Measurements from ENCODE around the gene AURKAIP1. TPM values are rescaled to one million over a fixed set of nuclear protein-coding genes. Genes with fewer than 3 reads are reported as not detected.

AURKAIP1 gene
- polyA plus RNA-seq, 1 of the 3 experiments (the other 2 are of a cell fraction) = 214 TPM

- 87% methylated on average over 4 of the region's 10 CpGs for WGBS (ENCODE audit: low lambda C conversion rate)
- POLR2A ChIA-PET = interaction anchor here (1.1 kb wide), 1 partner anchor 67 kb away, joined by 3 read pairs; no protein-coding TSS in a partner anchor
- no peak for TF ChIP-seq RFX5 (IDR thresholded peaks at IDR 0.05; ENCODE audit: low read length)
- TF ChIP-seq, protein P1, sequence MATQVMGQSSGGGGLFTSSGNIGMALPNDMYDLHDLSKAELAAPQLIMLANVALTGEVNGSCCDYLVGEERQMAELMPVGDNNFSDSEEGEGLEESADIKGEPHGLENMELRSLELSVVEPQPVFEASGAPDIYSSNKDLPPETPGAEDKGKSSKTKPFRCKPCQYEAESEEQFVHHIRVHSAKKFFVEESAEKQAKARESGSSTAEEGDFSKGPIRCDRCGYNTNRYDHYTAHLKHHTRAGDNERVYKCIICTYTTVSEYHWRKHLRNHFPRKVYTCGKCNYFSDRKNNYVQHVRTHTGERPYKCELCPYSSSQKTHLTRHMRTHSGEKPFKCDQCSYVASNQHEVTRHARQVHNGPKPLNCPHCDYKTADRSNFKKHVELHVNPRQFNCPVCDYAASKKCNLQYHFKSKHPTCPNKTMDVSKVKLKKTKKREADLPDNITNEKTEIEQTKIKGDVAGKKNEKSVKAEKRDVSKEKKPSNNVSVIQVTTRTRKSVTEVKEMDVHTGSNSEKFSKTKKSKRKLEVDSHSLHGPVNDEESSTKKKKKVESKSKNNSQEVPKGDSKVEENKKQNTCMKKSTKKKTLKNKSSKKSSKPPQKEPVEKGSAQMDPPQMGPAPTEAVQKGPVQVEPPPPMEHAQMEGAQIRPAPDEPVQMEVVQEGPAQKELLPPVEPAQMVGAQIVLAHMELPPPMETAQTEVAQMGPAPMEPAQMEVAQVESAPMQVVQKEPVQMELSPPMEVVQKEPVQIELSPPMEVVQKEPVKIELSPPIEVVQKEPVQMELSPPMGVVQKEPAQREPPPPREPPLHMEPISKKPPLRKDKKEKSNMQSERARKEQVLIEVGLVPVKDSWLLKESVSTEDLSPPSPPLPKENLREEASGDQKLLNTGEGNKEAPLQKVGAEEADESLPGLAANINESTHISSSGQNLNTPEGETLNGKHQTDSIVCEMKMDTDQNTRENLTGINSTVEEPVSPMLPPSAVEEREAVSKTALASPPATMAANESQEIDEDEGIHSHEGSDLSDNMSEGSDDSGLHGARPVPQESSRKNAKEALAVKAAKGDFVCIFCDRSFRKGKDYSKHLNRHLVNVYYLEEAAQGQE (IDR thresholded peaks at IDR 0.05; ENCODE audit: low read depth, low read length) = no peak
- TF ChIP-seq NFIC (IDR thresholded peaks at IDR 0.05; ENCODE audit: borderline replicate concordance) = no peak
- no peak for TF ChIP-seq SIN3A (IDR thresholded peaks at IDR 0.05; ENCODE audit: borderline replicate concordance, low read depth, low read length)
- TF ChIP-seq TAF1 (IDR thresholded peaks at IDR 0.05; ENCODE audit: borderline replicate concordance, low read depth, low read length) = no peak
- no peak for TF ChIP-seq JUND (IDR thresholded peaks at IDR 0.05)
- no peak for TF ChIP-seq TEAD4 (IDR thresholded peaks at IDR 0.05; ENCODE audit: borderline replicate concordance, insufficient read depth)
- TF ChIP-seq MAX (IDR thresholded peaks at IDR 0.05; ENCODE audit: low read depth) = no peak
- no peak for TF ChIP-seq FOXM1 (IDR thresholded peaks at IDR 0.05; ENCODE audit: low read depth)
- TF ChIP-seq USF1 (IDR thresholded peaks at IDR 0.05; ENCODE audit: borderline replicate concordance, low read depth) = no peak
- no peak for TF ChIP-seq TCF12 (IDR thresholded peaks at IDR 0.05)
- TF ChIP-seq RXRA (IDR thresholded peaks at IDR 0.05; ENCODE audit: borderline replicate concordance, low read depth) = no peak
- no peak for TF ChIP-seq CHD2 (IDR thresholded peaks at IDR 0.05; ENCODE audit: low read length, partially characterized antibody)
- no peak for TF ChIP-seq GABPA (IDR thresholded peaks at IDR 0.05; ENCODE audit: low read depth)
- TF ChIP-seq EZH2phosphoT487 (IDR thresholded peaks at IDR 0.05; ENCODE audit: borderline replicate concordance, low read depth) = no peak
- TF ChIP-seq, protein P2, sequence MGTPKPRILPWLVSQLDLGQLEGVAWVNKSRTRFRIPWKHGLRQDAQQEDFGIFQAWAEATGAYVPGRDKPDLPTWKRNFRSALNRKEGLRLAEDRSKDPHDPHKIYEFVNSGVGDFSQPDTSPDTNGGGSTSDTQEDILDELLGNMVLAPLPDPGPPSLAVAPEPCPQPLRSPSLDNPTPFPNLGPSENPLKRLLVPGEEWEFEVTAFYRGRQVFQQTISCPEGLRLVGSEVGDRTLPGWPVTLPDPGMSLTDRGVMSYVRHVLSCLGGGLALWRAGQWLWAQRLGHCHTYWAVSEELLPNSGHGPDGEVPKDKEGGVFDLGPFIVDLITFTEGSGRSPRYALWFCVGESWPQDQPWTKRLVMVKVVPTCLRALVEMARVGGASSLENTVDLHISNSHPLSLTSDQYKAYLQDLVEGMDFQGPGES (IDR thresholded peaks at IDR 0.05; ENCODE audit: low read depth, low read length) = no peak
- TF ChIP-seq, protein P3, sequence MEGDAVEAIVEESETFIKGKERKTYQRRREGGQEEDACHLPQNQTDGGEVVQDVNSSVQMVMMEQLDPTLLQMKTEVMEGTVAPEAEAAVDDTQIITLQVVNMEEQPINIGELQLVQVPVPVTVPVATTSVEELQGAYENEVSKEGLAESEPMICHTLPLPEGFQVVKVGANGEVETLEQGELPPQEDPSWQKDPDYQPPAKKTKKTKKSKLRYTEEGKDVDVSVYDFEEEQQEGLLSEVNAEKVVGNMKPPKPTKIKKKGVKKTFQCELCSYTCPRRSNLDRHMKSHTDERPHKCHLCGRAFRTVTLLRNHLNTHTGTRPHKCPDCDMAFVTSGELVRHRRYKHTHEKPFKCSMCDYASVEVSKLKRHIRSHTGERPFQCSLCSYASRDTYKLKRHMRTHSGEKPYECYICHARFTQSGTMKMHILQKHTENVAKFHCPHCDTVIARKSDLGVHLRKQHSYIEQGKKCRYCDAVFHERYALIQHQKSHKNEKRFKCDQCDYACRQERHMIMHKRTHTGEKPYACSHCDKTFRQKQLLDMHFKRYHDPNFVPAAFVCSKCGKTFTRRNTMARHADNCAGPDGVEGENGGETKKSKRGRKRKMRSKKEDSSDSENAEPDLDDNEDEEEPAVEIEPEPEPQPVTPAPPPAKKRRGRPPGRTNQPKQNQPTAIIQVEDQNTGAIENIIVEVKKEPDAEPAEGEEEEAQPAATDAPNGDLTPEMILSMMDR (IDR thresholded peaks at IDR 0.05) = no peak
- no peak for TF ChIP-seq YY1 (IDR thresholded peaks at IDR 0.05; ENCODE audit: low read depth)
- TF ChIP-seq POLR2AphosphoS5 (IDR thresholded peaks at IDR 0.05; ENCODE audit: low read depth, low read length) = no peak
- TF ChIP-seq FOSL2 (IDR thresholded peaks at IDR 0.05; ENCODE audit: borderline replicate concordance, low read depth) = no peak
- Histone ChIP-seq H3K9me2 (no peaks in the 10 kb centered on the region), H3K36me3 (replicated peaks in 1 of 2; ENCODE audit: control insufficient read depth in 1 of 2, insufficient read depth in 2 of 2, low read length in 1 of 2) (no peaks in the 10 kb centered on the region), H3K27me3 (ENCODE audit: insufficient read depth) (no peaks in the 10 kb centered on the region), H3K4me1 (ENCODE audit: control insufficient read depth in 1 of 2, insufficient read depth in 2 of 2, low read depth in 1 of 2, low read length in 1 of 2) (peaks cover 0 to 22% of the 10 kb centered on the region in 2 experiments; a peak in 1 of 4 replicates), H3K4me3 (ENCODE audit: low read depth in 2 of 2, low read length in 1 of 2) (no peak overlapping the region), H3K27ac (ENCODE audit: low read depth in 2 of 2, low read length in 1 of 2) (no peak overlapping the region), H3K4me2 (peak overlapping the region; percentile 89; the same call in 1 of the 2 replicates), H3K9me3 (no peaks in the 10 kb centered on the region), H3K9ac (no peak overlapping the region), H2AFZ (ENCODE audit: low read depth) (no peak overlapping the region), H4K20me1 (ENCODE audit: insufficient read depth) (peaks cover 45% of the 10 kb centered on the region), H3K79me2 (ENCODE audit: insufficient read depth) (peaks cover 47% of the 10 kb centered on the region), H3F3A (replicated peaks; ENCODE audit: insufficient read depth) (no peaks in the 10 kb centered on the region)
- DNase-seq = no peak
- CTCF ChIA-PET = interaction anchor here (1.0 to 4.8 kb wide), 4 partner anchors 8 to 224 kb away, joined by 3 to 34 read pairs (median 7); no protein-coding TSS in a partner anchor
These were observed 28.5 kb downstream of the AURKAIP1 start for GRCh38 chr1:1346501-1346890.
